Endothelial cell of umbilical vein (primary cell): ENCODE measurements around the gene COG6. TPM values are rescaled to one million over a fixed set of nuclear protein-coding genes. Genes with fewer than 3 reads are reported as not detected.

Experiments used
- BruUV-seq: library from RNA; stranded (reverse); fragments of 400-500 nt; replicated peaks from 2 replicates; lab custom pipeline; 2021; lab: Mats Ljungman, UMichigan
- CTCF ChIA-PET: fragments of 300-600, 350-600 bp; sonication (Branson Sonifier 250); formaldehyde crosslinking; loops from one replicate; lab custom pipeline; 2021; ENCODE audit warnings: antibody characterized with exemption, inconsistent platforms; lab: Charles Lee
- POLR2A ChIA-PET: fragments of 300-600, 350-600 bp; sonication (Branson Sonifier 250); formaldehyde crosslinking; loops from one replicate; lab custom pipeline; 2021; ENCODE audit warnings: antibody characterized with exemption, inconsistent platforms; lab: Charles Lee
- DNase-seq: peaks from one replicate; pipeline ENCODE4 v3.0.0-alpha.2; 2011; ENCODE audit warnings: low read depth, low spot score
- FAIRE-seq: peaks from 2 replicates; lab custom pipeline; 2011; peaks lifted over from hg19 to GRCh38; lab: Jason Lieb, UNC
- H2AFZ ChIP-seq: 2 replicates; pipeline ENCODE4 v1.6.0; 2012; ENCODE audit warnings: low read depth, low read length, control low read depth, inconsistent platforms
- H3K27ac ChIP-seq: 2 replicates; pipeline ENCODE4 v1.5.1; 2011; ENCODE audit warnings: low read depth, mild to moderate bottlenecking, control low read depth, low read length, moderate library complexity; ENCODE audit not compliant: insufficient read depth
- H3K27me3 ChIP-seq, 2 experiments: 2 replicates each; pipeline versions ENCODE4 v1.6.0 to v1.6.1; 2011; ENCODE audit warnings: low read length in 2 of 2, mixed read lengths in 1 of 2; ENCODE audit not compliant: control insufficient read depth in 2 of 2, insufficient read depth in 2 of 2
- H3K36me3 ChIP-seq, 2 experiments: 2 replicates in 1 of 2; 3 replicates in 1 of 2; pipeline ENCODE4 v1.5.1; 2011; ENCODE audit warnings: low read length in 2 of 2, mild to moderate bottlenecking in 1 of 2, moderate library complexity in 1 of 2; ENCODE audit not compliant: control insufficient read depth in 2 of 2, insufficient read depth in 2 of 2; ENCODE audit errors: extremely low read depth in 1 of 2
- H3K4me1 ChIP-seq: 3 replicates; pipeline ENCODE4 v1.5.1; 2011; ENCODE audit warnings: mild to moderate bottlenecking, low read length; ENCODE audit not compliant: control insufficient read depth, insufficient read depth; ENCODE audit errors: extremely low read depth
- H3K4me2 ChIP-seq: 2 replicates; pipeline ENCODE4 v1.6.1; 2011; ENCODE audit warnings: low read length, control low read depth, mixed read lengths; ENCODE audit not compliant: insufficient read depth
- H3K4me3 ChIP-seq, 3 experiments: fragments of 200-600 bp in 1 of 3; sonication (generic), shearing (Covaris generic) in 1 of 3; replicated peaks in 1 of 3; 2 replicates each; pipeline ENCODE4 v1.5.1; 2011 to 2016; ENCODE audit warnings: control low read depth in 3 of 3, low read length in 3 of 3, mild to moderate bottlenecking in 2 of 3, inconsistent platforms in 1 of 3, low read depth in 1 of 3, moderate library complexity in 1 of 3; ENCODE audit not compliant: insufficient read depth in 1 of 3
- H3K79me2 ChIP-seq: 2 replicates; pipeline ENCODE4 v1.6.0; 2012; ENCODE audit warnings: low read length, inconsistent platforms; ENCODE audit not compliant: control insufficient read depth, insufficient read depth
- H3K9ac ChIP-seq: replicated peaks from 2 replicates; pipeline ENCODE3; 2011; ENCODE audit warnings: low read length, control low read depth; ENCODE audit not compliant: insufficient read depth; ENCODE audit errors: extremely low read depth
- H3K9me1 ChIP-seq: replicated peaks from 3 replicates; pipeline ENCODE4 v1.6.0; 2011; ENCODE audit warnings: mild to moderate bottlenecking, low read length; ENCODE audit not compliant: control insufficient read depth, insufficient read depth; ENCODE audit errors: extremely low read depth
- H3K9me3 ChIP-seq: replicated peaks from 2 replicates; pipeline ENCODE4 v1.5.1; 2012; ENCODE audit warnings: low read length, inconsistent platforms; ENCODE audit not compliant: control insufficient read depth, insufficient read depth
- H4K20me1 ChIP-seq: replicated peaks from 2 replicates; pipeline ENCODE3; 2011; ENCODE audit warnings: mild to moderate bottlenecking, low read length; ENCODE audit not compliant: control insufficient read depth, insufficient read depth; ENCODE audit errors: extremely low read depth
- CTCF ChIP-seq, 2 donors: IDR thresholded peaks; 1 replicate in 1 of 2; 2 replicates in 1 of 2; pipeline ENCODE4 v1.5.1; 2011; ENCODE audit warnings: low read length in 2 of 2, mild to moderate bottlenecking in 2 of 2, moderate library complexity in 2 of 2, control low read depth in 1 of 2, inconsistent platforms in 1 of 2, low read depth in 1 of 2; ENCODE audit not compliant: insufficient read depth in 1 of 2; ENCODE audit errors: extremely low read depth in 1 of 2
- EZH2 ChIP-seq: IDR thresholded peaks from 2 replicates; pipeline ENCODE4 v1.6.1; 2012; ENCODE audit warnings: borderline replicate concordance, low read depth, mild to moderate bottlenecking, moderate library complexity, low read length, inconsistent platforms; ENCODE audit not compliant: severe bottlenecking
- dilution Hi-C: fragments of 300-500 bp; cut with MboI; formaldehyde crosslinking; loops from one replicate; pipeline ENCODE4 v1.15.0; 2019; ENCODE audit warnings: low sequenced_read_pairs; ENCODE audit not compliant: extremely low pct_ligation_motif_present
- intact Hi-C: fragments of 100-400 bp; cut with micrococcal nuclease; formaldehyde crosslinking; loops from one replicate; pipeline ENCODE4 v1.10.0; 2022
- polyA plus RNA-seq, 4 experiments: library from polyadenylated mRNA; depleted of rRNA in 3 of 4; stranded (reverse) in 3 of 4; unstranded in 1 of 4; fragments of >200 nt; gene quantifications; 2 replicates each; pipeline versions ENCODE4 v1.2.1 to v1.2.3, GENCODE V29; 2011 to 2012; ENCODE audit warnings: missing spikeins in 1 of 4
- total RNA-seq: library from RNA; stranded (reverse); gene quantifications from 2 replicates; pipeline ENCODE4 v1.2.3, GENCODE V29; 2021

Gene COG6
- total and polyA plus RNA-seq, 2 donors (not counting 3 experiments of a cell fraction or from before 2014, with no cell fraction given) = 12.1 to 41.1 TPM

- Histone ChIP-seq H3K9me1 (no peaks in the 10 kb centered on the region), H3K9me3 (no peaks in the 10 kb centered on the region), H3K27me3 (no peaks in the 10 kb centered on the region), H3K27ac (no peak overlapping the region), H3K36me3 (no peaks in the 10 kb centered on the region), H2AFZ (no peak overlapping the region), H3K4me1 (no peaks in the 10 kb centered on the region), H3K79me2 (no peaks in the 10 kb centered on the region), H4K20me1 (no peaks in the 10 kb centered on the region), H3K4me2 (no peak overlapping the region), H3K9ac (no peak overlapping the region), H3K4me3 (no peak overlapping the region)
- no TSS peak for BruUV-seq
- no peak for FAIRE-seq
- no peak for TF ChIP-seq EZH2
- intact Hi-C loops (no loop called here), dilution Hi-C loops (no loop called here)
- ChIA-PET POLR2A (no interaction called here), CTCF (interaction anchor here (1.3 to 2.9 kb wide), 9 partner anchors 9 to 1048 kb away, joined by 3 to 12 read pairs (median 4); no protein-coding TSS in a partner anchor)
- DNase-seq = no peak
Observed at GRCh38 chr13:39766464-39767158, 111.1 kb downstream of the COG6 start.

GRCh38 chr13:39767791-39768517, 112.5 kb downstream of the COG6 start:
- Histone ChIP-seq H3K27me3 (no peaks in the 10 kb centered on the region), H3K4me1 (no peaks in the 10 kb centered on the region), H3K4me3 (no peak overlapping the region), H3K9me1 (no peaks in the 10 kb centered on the region), H4K20me1 (no peaks in the 10 kb centered on the region), H3K36me3 (no peaks in the 10 kb centered on the region), H2AFZ (no peak overlapping the region), H3K9ac (no peak overlapping the region), H3K4me2 (no peak overlapping the region), H3K79me2 (no peaks in the 10 kb centered on the region), H3K27ac (no peak overlapping the region), H3K9me3 (no peaks in the 10 kb centered on the region)
- no peak for FAIRE-seq
- CTCF ChIA-PET = interaction anchor here (0.6 to 1.5 kb wide), 4 partner anchors 9 to 1047 kb away, joined by 3 to 5 read pairs (median 3); no protein-coding TSS in a partner anchor
- TF ChIP-seq CTCF (IDR thresholded peaks at IDR 0.05; ENCODE audit: extremely low read depth in 1 of 2, insufficient read depth in 1 of 2, low read depth in 1 of 2, low read length in 2 of 2) = no peak
- POLR2A ChIA-PET = no interaction called here
- DNase-seq = no peak
- dilution Hi-C loops (no loop called here), intact Hi-C loops (no loop called here)
- no TSS peak for BruUV-seq
